Neural progenitor cell (in vitro differentiated cells): Measurements from ENCODE around the gene AMTN.
A peak's percentile ranks its signal among the peaks of the same experiment; 100 is the strongest.

ENCODE experiments used
- CTCF ChIP-seq: fragments of 200-600 bp; sonication (generic); IDR thresholded peaks from 2 replicates; pipeline ENCODE4 v1.5.1; 2017; ENCODE audit warnings: antibody characterized with exemption, mild to moderate bottlenecking
- EZH2 ChIP-seq: fragments of 200-600 bp; sonication (generic); IDR thresholded peaks from 2 replicates; pipeline ENCODE4 v1.6.1; 2017; ENCODE audit warnings: antibody characterized with exemption, mild to moderate bottlenecking, moderate library complexity
- EZH2phosphoT487 ChIP-seq: fragments of 200-600 bp; sonication (generic); IDR thresholded peaks from 2 replicates; pipeline ENCODE4 v1.6.1; 2017; ENCODE audit warnings: antibody characterized with exemption

GRCh38 chr4:70544279-70544868 is 26.0 kb downstream of the AMTN start:
- peak; percentile 78 for TF ChIP-seq CTCF
- TF ChIP-seq EZH2phosphoT487 = no peak
- TF ChIP-seq EZH2 = no peak
